ENCODE results near the gene FAM120AOS. TPM values are rescaled to one million over a fixed set of nuclear protein-coding genes. Genes with fewer than 3 reads are reported as not detected.

The FAM120AOS gene
- total and polyA plus RNA-seq, 2 experiments from 2014 or later, result 36.6 to 43.4 TPM

DNA sequence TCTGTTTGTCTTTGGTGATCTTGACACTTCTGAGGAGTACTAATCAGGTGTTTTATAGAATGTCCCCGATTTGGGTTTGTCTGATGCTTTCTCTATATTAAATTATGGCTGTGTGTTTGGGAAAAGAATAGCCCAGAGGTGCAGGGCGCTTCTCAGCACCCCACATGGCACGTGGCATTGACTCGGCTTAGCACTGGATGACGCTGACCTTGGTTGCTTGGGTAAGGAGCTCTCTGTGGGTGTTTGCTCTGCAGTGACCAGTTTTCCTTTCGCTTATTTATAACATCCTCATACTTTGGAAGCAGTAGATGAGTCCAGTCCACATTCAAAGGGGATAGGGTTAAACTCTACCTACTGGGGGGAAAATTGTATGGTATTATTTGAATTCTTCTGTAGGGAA is 12.5 kb upstream of the FAM120AOS start:
- Histone ChIP-seq H3K9me3 (ENCODE audit: low read depth) (no peaks in the 10 kb centered on the region), H3K4me3 (no peak overlapping the region)
- no peak for DNase-seq

DNA sequence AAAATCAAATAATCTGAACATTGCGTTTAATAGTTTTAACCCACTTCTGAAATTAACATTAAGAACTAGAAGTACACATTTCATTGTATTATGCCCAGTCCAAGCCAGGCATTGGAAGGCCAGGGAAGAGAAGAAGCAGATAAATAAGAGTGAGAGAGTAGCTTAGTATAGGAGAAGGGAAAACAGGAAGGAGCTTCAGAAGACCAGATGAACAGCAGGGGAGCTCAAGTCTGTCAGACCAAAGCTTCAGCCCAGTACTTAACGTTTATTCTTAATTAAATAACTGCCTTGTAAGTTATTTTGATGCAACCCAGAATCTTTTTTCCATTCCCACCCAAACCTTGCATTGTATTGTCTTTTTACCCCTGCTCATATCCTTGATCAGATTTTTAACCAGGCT is 11.5 kb upstream of the FAM120AOS start:
- no peaks in the 10 kb centered on the region for H3F3A ChIP-seq (ENCODE audit: insufficient read depth)
- H3K9me3 ChIP-seq (ENCODE audit: low read depth), result no peaks in the 10 kb centered on the region
- no peak for DNase-seq
- H4K20me1 ChIP-seq (ENCODE audit: insufficient read depth), result peaks cover 15% of the 10 kb centered on the region
- H3K9me2 ChIP-seq (ENCODE audit: insufficient read depth), result no peaks in the 10 kb centered on the region
- no peak overlapping the region for H2AFZ ChIP-seq
- in situ Hi-C loops (cut with MboI), result no loop called here
- no peaks in the 10 kb centered on the region for H3K36me3 ChIP-seq (ENCODE audit: low read depth)
- 65 to 67% methylated on average over 2 of the region's 2 CpGs for WGBS, 2 experiments (ENCODE audit: low coverage in 1 of 2, low lambda C conversion rate in 2 of 2, missing lambda C conversion rate in 2 of 2)
- no peak overlapping the region for H3K4me2 ChIP-seq (ENCODE audit: unreplicated experiment)
- peaks cover 22% of the 10 kb centered on the region for H3K4me1 ChIP-seq (ENCODE audit: insufficient read depth)
- TF ChIP-seq EZH2 (IDR thresholded peaks at IDR 0.05; ENCODE audit: insufficient read depth, poor library complexity, severe bottlenecking) (no peak), EZH2phosphoT487 (IDR thresholded peaks at IDR 0.05; ENCODE audit: insufficient read depth, low read depth) (no peak)
- H3K4me3 ChIP-seq, result no peak overlapping the region
- H3K9ac ChIP-seq, result no peak overlapping the region
- no peaks in the 10 kb centered on the region for H3K27me3 ChIP-seq (replicated peaks; ENCODE audit: insufficient read depth)
- no peak overlapping the region for H3K27ac ChIP-seq
- H3K79me2 ChIP-seq (ENCODE audit: insufficient read depth), result peaks cover 100% of the 10 kb centered on the region

More for the DNA sequence above, 12.5 kb upstream of the FAM120AOS start:
- TF ChIP-seq EZH2 (IDR thresholded peaks at IDR 0.05; ENCODE audit: insufficient read depth, poor library complexity, severe bottlenecking) (no peak), EZH2phosphoT487 (IDR thresholded peaks at IDR 0.05; ENCODE audit: insufficient read depth, low read depth) (no peak)
- H3F3A ChIP-seq (ENCODE audit: insufficient read depth), result 0 out of 2 replicates have a peak, but pooled peaks cover 3% of the 10 kb centered on the region
- 95 to 96% methylated on average over 6 of the region's 6 CpGs for WGBS, 2 experiments (ENCODE audit: low coverage in 1 of 2, low lambda C conversion rate in 2 of 2, missing lambda C conversion rate in 2 of 2)
- H4K20me1 ChIP-seq (ENCODE audit: insufficient read depth), result peaks cover 15% of the 10 kb centered on the region
- peaks cover 22% of the 10 kb centered on the region for H3K4me1 ChIP-seq (ENCODE audit: insufficient read depth)
- H3K4me2 ChIP-seq (ENCODE audit: unreplicated experiment), result no peak overlapping the region
- H3K27ac ChIP-seq, result no peak overlapping the region
- H2AFZ ChIP-seq, result no peak overlapping the region
- in situ Hi-C loops (cut with MboI), result no loop called here
- no peak overlapping the region for H3K9ac ChIP-seq
- H3K79me2 ChIP-seq (ENCODE audit: insufficient read depth), result peaks cover 100% of the 10 kb centered on the region
- no peaks in the 10 kb centered on the region for H3K36me3 ChIP-seq (ENCODE audit: low read depth)
- H3K9me2 ChIP-seq (ENCODE audit: insufficient read depth), result no peaks in the 10 kb centered on the region
- no peaks in the 10 kb centered on the region for H3K27me3 ChIP-seq (replicated peaks; ENCODE audit: insufficient read depth)

DNA sequence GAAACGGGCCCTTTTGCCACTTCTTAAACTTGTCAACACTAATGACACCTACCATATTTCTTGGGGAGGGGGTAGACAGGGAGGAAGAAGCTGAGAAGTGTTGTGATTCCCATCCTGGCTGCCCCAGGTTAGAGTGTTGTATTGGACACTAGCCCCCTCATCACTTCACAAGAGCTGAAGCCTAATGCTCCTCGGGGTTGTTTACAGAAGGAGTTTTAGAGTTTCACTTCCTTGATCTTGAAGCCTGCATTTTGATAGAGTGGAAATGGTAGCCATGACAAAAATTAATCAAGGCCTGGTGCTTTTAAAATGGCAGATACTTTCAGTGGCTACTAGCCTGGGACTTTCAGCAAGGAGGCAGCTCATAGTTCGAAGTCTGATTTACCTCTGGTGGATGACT is 11.0 kb upstream of the FAM120AOS start:
- in situ Hi-C loops (cut with MboI), result no loop called here
- DNase-seq, result no peak
- Histone ChIP-seq H4K20me1 (ENCODE audit: insufficient read depth) (peaks cover 15% of the 10 kb centered on the region), H3K27me3 (replicated peaks; ENCODE audit: insufficient read depth) (no peaks in the 10 kb centered on the region), H2AFZ (no peak overlapping the region), H3K9me2 (ENCODE audit: insufficient read depth) (no peaks in the 10 kb centered on the region), H3K4me2 (ENCODE audit: unreplicated experiment) (no peak overlapping the region), H3K27ac (no peak overlapping the region), H3K4me3 (no peak overlapping the region), H3K4me1 (ENCODE audit: insufficient read depth) (peaks cover 17% of the 10 kb centered on the region), H3K79me2 (ENCODE audit: insufficient read depth) (peaks cover 100% of the 10 kb centered on the region), H3K36me3 (ENCODE audit: low read depth) (no peaks in the 10 kb centered on the region), H3K9ac (no peak overlapping the region), H3K9me3 (ENCODE audit: low read depth) (no peaks in the 10 kb centered on the region), H3F3A (ENCODE audit: insufficient read depth) (no peaks in the 10 kb centered on the region)
- TF ChIP-seq EZH2 (IDR thresholded peaks at IDR 0.05; ENCODE audit: insufficient read depth, poor library complexity, severe bottlenecking) (no peak), EZH2phosphoT487 (IDR thresholded peaks at IDR 0.05; ENCODE audit: insufficient read depth, low read depth) (no peak)
- 82 to 86% methylated on average over 3 of the region's 3 CpGs for WGBS, 2 experiments (ENCODE audit: low coverage in 1 of 2, low lambda C conversion rate in 2 of 2, missing lambda C conversion rate in 2 of 2)

DNA sequence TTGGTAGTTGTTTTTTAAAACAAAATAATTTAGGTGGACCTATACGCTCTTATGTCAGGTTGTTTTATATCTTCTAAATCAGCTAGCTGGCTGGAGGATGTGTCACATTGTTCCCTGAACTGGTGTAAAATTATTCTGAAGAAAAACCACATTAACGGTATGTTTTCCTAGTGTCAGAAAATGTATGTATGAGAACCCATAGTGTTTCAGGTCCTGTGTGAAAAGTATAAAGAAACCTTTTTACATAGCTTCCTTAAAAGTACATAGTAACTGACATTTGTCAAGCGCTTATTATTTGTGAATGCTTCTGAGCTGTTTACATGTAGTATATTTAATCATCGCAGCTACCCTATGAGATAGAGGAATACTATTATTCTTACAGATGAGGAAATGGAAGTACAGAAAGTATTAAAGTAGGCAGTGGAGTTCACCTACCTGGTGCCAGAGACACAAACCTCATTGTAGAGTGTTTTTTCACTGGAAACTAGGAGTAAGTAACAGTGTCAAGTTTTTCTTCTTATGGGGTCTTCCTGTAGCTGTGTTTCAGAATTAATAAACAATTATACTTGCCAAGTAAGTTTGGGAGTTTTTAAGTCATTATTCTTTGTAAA is 10.4 kb upstream of the FAM120AOS start:
- no peaks in the 10 kb centered on the region for H3K27me3 ChIP-seq (replicated peaks; ENCODE audit: insufficient read depth)
- no peak overlapping the region for H3K27ac ChIP-seq
- TF ChIP-seq EZH2phosphoT487 (IDR thresholded peaks at IDR 0.05; ENCODE audit: insufficient read depth, low read depth) (no peak), EZH2 (IDR thresholded peaks at IDR 0.05; ENCODE audit: insufficient read depth, poor library complexity, severe bottlenecking) (no peak)
- no peak overlapping the region for H2AFZ ChIP-seq
- H3K9me3 ChIP-seq (ENCODE audit: low read depth), result no peaks in the 10 kb centered on the region
- no peaks in the 10 kb centered on the region for H3K36me3 ChIP-seq (ENCODE audit: low read depth)
- WGBS, 2 experiments (ENCODE audit: low coverage in 1 of 2, low lambda C conversion rate in 2 of 2, missing lambda C conversion rate in 2 of 2), result 86 to 88% methylated on average over 4 of the region's 4 CpGs
- H3K4me2 ChIP-seq (ENCODE audit: unreplicated experiment), result no peak overlapping the region
- no peaks in the 10 kb centered on the region for H3F3A ChIP-seq (ENCODE audit: insufficient read depth)
- no peak for DNase-seq
- no peaks in the 10 kb centered on the region for H3K9me2 ChIP-seq (ENCODE audit: insufficient read depth)
- peaks cover 18% of the 10 kb centered on the region for H4K20me1 ChIP-seq (ENCODE audit: insufficient read depth)
- H3K9ac ChIP-seq, result no peak overlapping the region
- in situ Hi-C loops (cut with MboI), result no loop called here
- H3K4me3 ChIP-seq, result no peak overlapping the region
- peaks cover 100% of the 10 kb centered on the region for H3K79me2 ChIP-seq (ENCODE audit: insufficient read depth)
- H3K4me1 ChIP-seq (ENCODE audit: insufficient read depth), result peaks cover 11% of the 10 kb centered on the region; the same call in 1 of the 2 replicates
